GM12891 (cell line): Measurements from ENCODE around the gene TUFM.

Source experiments
- PAX5 ChIP-seq: IDR thresholded peaks from 2 replicates; pipeline ENCODE4 v1.6.1; 2011; ENCODE audit warnings: low read length, moderate library complexity, mild to moderate bottlenecking; ENCODE audit not compliant: insufficient read depth, severe bottlenecking
- POLR2A ChIP-seq: IDR thresholded peaks from 2 replicates; pipeline ENCODE4 v1.6.1; 2011; ENCODE audit warnings: low read depth, low read length, control low read depth
- POLR2AphosphoS5 ChIP-seq: IDR thresholded peaks from 2 replicates; pipeline ENCODE4 v1.6.1; 2011; ENCODE audit warnings: low read depth, low read length, control low read depth
- POU2F2 ChIP-seq: IDR thresholded peaks from 2 replicates; pipeline ENCODE4 v1.6.1; 2011; ENCODE audit warnings: low read depth, mild to moderate bottlenecking, control low read depth, low read length, moderate library complexity
- SPI1 ChIP-seq: IDR thresholded peaks from 2 replicates; pipeline ENCODE4 v1.6.1; 2011; ENCODE audit warnings: low read depth, low read length, control low read depth
- TAF1 ChIP-seq: IDR thresholded peaks from 2 replicates; pipeline ENCODE4 v1.6.1; 2011; ENCODE audit warnings: low read depth, low read length, control low read depth

- no peak for TF ChIP-seq TAF1
- TF ChIP-seq POLR2AphosphoS5 = no peak
- no peak for TF ChIP-seq POLR2A
- no peak for TF ChIP-seq SPI1
- no peak for TF ChIP-seq POU2F2
- no peak for TF ChIP-seq PAX5
These were observed 2.4 kb downstream of the TUFM start for GRCh38 chr16:28843766-28844165.
